GM23248 (cell line): ENCODE measurements around the gene TFIP11. TPM values are rescaled to one million over a fixed set of nuclear protein-coding genes. Genes with fewer than 3 reads are reported as not detected.

Experiments used
- DNase-seq: peaks from one replicate; pipeline ENCODE4 v3.0.0-alpha.2; 2015
- H2AFZ ChIP-seq: fragments of 200-600 bp; sonication (generic); 2 replicates; pipeline ENCODE4 v1.6.1; 2016; ENCODE audit warnings: antibody characterized with exemption
- H3F3A ChIP-seq: fragments of 200-600 bp; sonication (generic); 2 replicates; pipeline ENCODE4 v1.6.1; 2016; ENCODE audit warnings: mild to moderate bottlenecking, antibody characterized with exemption, mixed run types; ENCODE audit not compliant: insufficient read depth
- H3K27ac ChIP-seq: fragments of 200-600 bp; sonication (generic); 2 replicates; pipeline ENCODE4 v1.5.1; 2016; ENCODE audit warnings: mild to moderate bottlenecking
- H3K27me3 ChIP-seq: fragments of 200-600 bp; sonication (generic); replicated peaks from 2 replicates; pipeline ENCODE4 v1.6.1; 2016; ENCODE audit warnings: mild to moderate bottlenecking; ENCODE audit not compliant: insufficient read depth
- H3K36me3 ChIP-seq: fragments of 200-600 bp; sonication (generic); 2 replicates; pipeline ENCODE4 v1.6.1; 2016; ENCODE audit warnings: low read depth, mild to moderate bottlenecking
- H3K4me1 ChIP-seq: fragments of 200-600 bp; sonication (generic); 2 replicates; pipeline ENCODE4 v1.6.1; 2016; ENCODE audit warnings: mild to moderate bottlenecking; ENCODE audit not compliant: insufficient read depth
- H3K4me2 ChIP-seq: fragments of 200-600 bp; sonication (generic); one replicate; pipeline ENCODE4 v1.6.1; 2016; ENCODE audit warnings: mild to moderate bottlenecking; ENCODE audit not compliant: unreplicated experiment
- H3K4me3 ChIP-seq: fragments of 200-600 bp; sonication (generic); 2 replicates; pipeline ENCODE4 v1.5.1; 2016; ENCODE audit warnings: mild to moderate bottlenecking
- H3K79me2 ChIP-seq: fragments of 200-600 bp; sonication (generic); 2 replicates; pipeline ENCODE4 v1.6.1; 2016; ENCODE audit warnings: mild to moderate bottlenecking; ENCODE audit not compliant: insufficient read depth
- H3K9ac ChIP-seq: fragments of 200-600 bp; sonication (generic); 2 replicates; pipeline ENCODE4 v1.6.1; 2016; ENCODE audit warnings: mild to moderate bottlenecking
- H3K9me2 ChIP-seq: fragments of 200-600 bp; sonication (generic); 2 replicates; pipeline ENCODE4 v1.6.1; 2016; ENCODE audit warnings: mixed run types, mild to moderate bottlenecking, moderate library complexity; ENCODE audit not compliant: insufficient read depth
- H3K9me3 ChIP-seq: fragments of 200-600 bp; sonication (generic); one replicate; pipeline ENCODE4 v1.6.1; 2017; ENCODE audit warnings: low read depth
- H4K20me1 ChIP-seq: fragments of 200-600 bp; sonication (generic); 2 replicates; pipeline ENCODE4 v1.6.0; 2016; ENCODE audit not compliant: insufficient read depth
- EZH2 ChIP-seq: fragments of 200-600 bp; sonication (generic); IDR thresholded peaks from 2 replicates; pipeline ENCODE4 v1.6.1; 2018; ENCODE audit warnings: antibody characterized with exemption, mild to moderate bottlenecking; ENCODE audit not compliant: insufficient read depth, poor library complexity, severe bottlenecking
- EZH2phosphoT487 ChIP-seq: fragments of 200-600 bp; sonication (generic); IDR thresholded peaks from 2 replicates; pipeline ENCODE4 v1.6.1; 2018; ENCODE audit warnings: antibody characterized with exemption, moderate library complexity, mild to moderate bottlenecking, low read depth; ENCODE audit not compliant: insufficient read depth
- WGBS, 2 experiments: methylation state at CpG; one replicate each; pipeline ENCODE4 v1.1.6; 2015 to 2017; ENCODE audit warnings: low lambda C conversion rate in 2 of 2, low coverage in 1 of 2; ENCODE audit errors: missing lambda C conversion rate in 2 of 2; 5-methylcytosine and 5-hydroxymethylcytosine counted together
- in situ Hi-C: fragments of 300-500 bp; cut with MboI; formaldehyde crosslinking; loops from 2 replicates; pipeline ENCODE4 v1.15.0; 2020
- polyA plus RNA-seq: library from polyadenylated mRNA; unstranded; fragments of >200 nt; fragmentation: Nextera tagmentation; extraction: Ambion mirVana; gene quantifications from 2 replicates; pipeline ENCODE4 v1.2.1, GENCODE V29; 2016
- total RNA-seq: library from RNA; depleted of rRNA; stranded (reverse); fragments of >200 nt; shearing (Covaris generic); gene quantifications from 2 replicates; pipeline ENCODE4 v1.2.3, GENCODE V29; 2014

Gene TFIP11
- total and polyA plus RNA-seq, 2 experiments from 2014 or later = 23.1 to 41.9 TPM

DNA sequence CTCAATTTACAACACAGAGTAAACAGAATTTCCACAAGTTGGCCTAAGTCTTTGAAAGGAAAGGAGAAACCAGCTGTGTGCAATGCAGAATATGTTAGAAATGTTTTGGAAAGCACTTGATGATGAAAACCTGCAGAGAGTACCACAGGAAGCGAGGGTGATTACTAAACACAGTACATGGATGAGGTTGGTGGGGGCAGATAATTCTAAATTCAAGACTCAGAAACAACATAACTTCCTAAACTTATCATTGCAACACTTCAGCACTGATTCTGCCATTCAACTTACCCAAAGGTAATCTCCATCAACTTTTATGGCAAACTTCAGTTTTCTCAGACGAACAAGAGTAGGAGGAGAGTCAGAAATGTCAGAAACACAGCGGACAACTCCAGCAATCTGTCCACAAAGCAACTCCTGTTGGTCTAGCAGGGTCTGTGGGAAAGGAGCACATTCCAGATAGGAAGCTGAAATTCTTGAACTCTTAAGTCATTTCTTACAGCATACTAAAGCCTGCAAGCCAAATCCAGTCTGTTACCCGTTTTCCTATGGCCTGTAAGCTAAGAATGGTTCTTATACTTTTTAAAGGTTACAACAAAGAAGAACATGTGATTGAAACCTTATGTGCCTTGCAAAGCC lies 35.5 kb downstream of the TFIP11 start:
- no peaks in the 10 kb centered on the region for H4K20me1 ChIP-seq
- H3K4me1 ChIP-seq = peaks cover under 1% of the 10 kb centered on the region; the same call in 1 of the 2 replicates
- H3K4me2 ChIP-seq = no peak overlapping the region
- no peak overlapping the region for H3K9ac ChIP-seq
- H3K79me2 ChIP-seq = peaks cover 35% of the 10 kb centered on the region
- DNase-seq = no peak
- 87 to 88% methylated on average over 4 of the region's 4 CpGs for WGBS, 2 experiments
- no peaks in the 10 kb centered on the region for H3K27me3 ChIP-seq
- no peak overlapping the region for H3K27ac ChIP-seq
- peaks cover 6% of the 10 kb centered on the region for H3F3A ChIP-seq
- no peaks in the 10 kb centered on the region for H3K9me3 ChIP-seq
- H3K4me3 ChIP-seq = no peak overlapping the region
- H2AFZ ChIP-seq = no peak overlapping the region
- in situ Hi-C loops = no loop called here
- no peaks in the 10 kb centered on the region for H3K9me2 ChIP-seq
- TF ChIP-seq EZH2 = no peak
- no peak for TF ChIP-seq EZH2phosphoT487
- H3K36me3 ChIP-seq = 0 out of 2 replicates have a peak, but pooled peaks cover 5% of the 10 kb centered on the region

DNA sequence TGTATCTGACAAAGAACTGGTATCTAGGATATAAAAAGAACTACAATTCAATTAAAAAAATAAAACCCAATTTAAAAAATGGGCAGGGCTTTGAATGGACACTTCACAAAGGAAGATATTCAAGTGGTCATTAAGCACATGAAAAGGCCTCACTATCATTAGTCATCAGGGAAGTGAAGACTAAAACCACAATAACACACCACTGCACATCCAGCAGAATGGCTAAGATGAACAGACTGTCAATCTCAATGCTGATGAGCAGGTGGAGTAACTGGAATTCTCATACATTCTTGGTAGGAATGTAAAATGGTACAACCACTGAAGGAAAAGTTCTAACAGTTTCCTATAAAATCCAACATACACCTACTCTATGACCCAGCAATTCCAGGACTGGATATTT lies 37.6 kb downstream of the TFIP11 start:
- no peak overlapping the region for H2AFZ ChIP-seq
- H3K4me2 ChIP-seq = no peak overlapping the region
- no peak overlapping the region for H3K4me3 ChIP-seq
- H3K79me2 ChIP-seq = peaks cover 18% of the 10 kb centered on the region
- H3K9me3 ChIP-seq = no peaks in the 10 kb centered on the region
- no peak overlapping the region for H3K9ac ChIP-seq
- TF ChIP-seq EZH2 (no peak), EZH2phosphoT487 (no peak)
- H3F3A ChIP-seq = peaks cover 23% of the 10 kb centered on the region
- no peaks in the 10 kb centered on the region for H3K9me2 ChIP-seq
- H4K20me1 ChIP-seq = no peaks in the 10 kb centered on the region
- in situ Hi-C loops = no loop called here
- no peak overlapping the region for H3K27ac ChIP-seq
- 0 out of 2 replicates have a peak, but pooled peaks cover 5% of the 10 kb centered on the region for H3K36me3 ChIP-seq
- H3K27me3 ChIP-seq = no peaks in the 10 kb centered on the region
- peak; percentile 21 for DNase-seq
- peaks cover 16% of the 10 kb centered on the region for H3K4me1 ChIP-seq

- H3F3A ChIP-seq = peaks cover 23% of the 10 kb centered on the region
- H3K27me3 ChIP-seq = no peaks in the 10 kb centered on the region
- no peak overlapping the region for H2AFZ ChIP-seq
- TF ChIP-seq EZH2 = no peak
- TF ChIP-seq EZH2phosphoT487 = no peak
- peaks cover 16% of the 10 kb centered on the region for H3K4me1 ChIP-seq
- in situ Hi-C loops = no loop called here
- H4K20me1 ChIP-seq = no peaks in the 10 kb centered on the region
- H3K36me3 ChIP-seq = peaks cover 19% of the 10 kb centered on the region
- peak; percentile 82 for DNase-seq
- peak overlapping the region; percentile 66 for H3K27ac ChIP-seq
- no peak overlapping the region for H3K4me3 ChIP-seq
- H3K9me2 ChIP-seq = no peaks in the 10 kb centered on the region
- WGBS, 2 experiments = 48 to 55% methylated on average over 5 of the region's 5 CpGs
- peak overlapping the region; percentile 70 for H3K4me2 ChIP-seq
- no peaks in the 10 kb centered on the region for H3K9me3 ChIP-seq
- 0 out of 2 replicates have a peak overlapping the region, but pooled peaks have one; percentile 6 for H3K9ac ChIP-seq
- 0 out of 2 replicates have a peak, but pooled peaks cover 7% of the 10 kb centered on the region for H3K79me2 ChIP-seq
Observed at GRCh38 chr22:26471522-26471921, 40.8 kb downstream of the TFIP11 start.

DNA sequence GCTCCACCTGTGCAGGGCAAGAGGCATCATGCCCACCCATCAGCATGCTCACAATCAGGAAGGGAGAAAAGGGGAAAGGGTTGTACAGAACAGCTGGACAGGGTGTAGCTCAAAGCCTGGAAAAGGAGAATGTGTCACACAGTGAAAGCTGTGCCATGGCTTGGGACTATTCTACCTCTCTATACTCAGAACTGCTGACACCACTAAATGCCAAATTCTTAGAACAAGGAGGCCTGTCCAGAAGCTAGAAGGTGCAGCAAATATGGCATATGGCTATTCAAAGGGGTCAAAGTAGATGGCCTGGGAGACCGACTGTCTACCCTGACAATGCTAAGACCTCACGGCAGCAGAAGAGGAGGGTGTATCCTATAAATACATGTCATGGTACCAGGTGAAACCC lies 41.5 kb downstream of the TFIP11 start:
- 95 to 100% methylated on average over 2 of the region's 2 CpGs for WGBS, 2 experiments
- Histone ChIP-seq H3K9me2 (no peaks in the 10 kb centered on the region), H3K9me3 (no peaks in the 10 kb centered on the region), H3K4me3 (no peak overlapping the region), H3K79me2 (0 out of 2 replicates have a peak, but pooled peaks cover 7% of the 10 kb centered on the region), H4K20me1 (no peaks in the 10 kb centered on the region), H2AFZ (no peak overlapping the region), H3K27ac (peak overlapping the region; percentile 66), H3K4me2 (peak overlapping the region; percentile 70), H3K36me3 (peaks cover 22% of the 10 kb centered on the region), H3F3A (peaks cover 23% of the 10 kb centered on the region), H3K27me3 (no peaks in the 10 kb centered on the region), H3K4me1 (peaks cover 16% of the 10 kb centered on the region), H3K9ac (0 out of 2 replicates have a peak overlapping the region, but pooled peaks have one; percentile 6)
- TF ChIP-seq EZH2phosphoT487 (no peak), EZH2 (no peak)
- no peak for DNase-seq
- in situ Hi-C loops = no loop called here
